ENCODE data around the gene ZNF710. TPM values are rescaled to one million over a fixed set of nuclear protein-coding genes. Genes with fewer than 3 reads are reported as not detected.
"Not testable (repeated sequence)": the region's sequence is repeated elsewhere in the genome, so short reads cannot be mapped to it uniquely, and the experiment has no call there.

Gene ZNF710
- total RNA-seq, 1 donor from 2014 or later = 3.5 TPM

- no peak for TF ChIP-seq CTCF (IDR thresholded peaks at IDR 0.05)
- Histone ChIP-seq H3K4me1 (no peaks in the 10 kb centered on the region), H3K36me3 (no peaks in the 10 kb centered on the region), H3K27ac (no peak overlapping the region), H3K27me3 (no peaks in the 10 kb centered on the region), H3K4me3 (no peak overlapping the region), H3K9me3 (no peaks in the 10 kb centered on the region)
- intact Hi-C loops (cut with DNase I) = no loop called here
- DNase-seq (ENCODE audit: low spot score in 2 of 2) = no peak
Observed at GRCh38 chr15:89976246-89976600, 24.9 kb upstream of the ZNF710 start.

GRCh38 chr15:89977836-89978235 lies 23.3 kb upstream of the ZNF710 start:
- H3K27ac ChIP-seq; H3K9me3 ChIP-seq; H3K4me1 ChIP-seq; H3K27me3 ChIP-seq; H3K4me3 ChIP-seq; intact Hi-C loops (cut with DNase I); DNase-seq (ENCODE audit: low spot score in 2 of 2); H3K36me3 ChIP-seq: not testable (repeated sequence)

- Histone ChIP-seq H3K27ac (no peak overlapping the region), H3K27me3 (no peaks in the 10 kb centered on the region), H3K4me3 (no peak overlapping the region), H3K9me3 (no peaks in the 10 kb centered on the region), H3K4me1 (no peaks in the 10 kb centered on the region), H3K36me3 (no peaks in the 10 kb centered on the region)
- no peak for DNase-seq (ENCODE audit: low spot score in 2 of 2)
- no peak for TF ChIP-seq CTCF (IDR thresholded peaks at IDR 0.05)
- intact Hi-C loops (cut with DNase I) = no loop called here
Observed at GRCh38 chr15:89978914-89979313, 22.2 kb upstream of the ZNF710 start.

- Histone ChIP-seq H3K27me3 (no peaks in the 10 kb centered on the region), H3K9me3 (peaks cover 0 to 10% of the 10 kb centered on the region in 2 donors), H3K27ac (no peak overlapping the region), H3K4me1 (no peaks in the 10 kb centered on the region), H3K4me3 (no peak overlapping the region), H3K36me3 (no peaks in the 10 kb centered on the region)
- DNase-seq (ENCODE audit: low spot score in 2 of 2) = no peak
- no peak for TF ChIP-seq CTCF (IDR thresholded peaks at IDR 0.05)
- intact Hi-C loops (cut with DNase I) = no loop called here
Observed at GRCh38 chr15:89980896-89981295, 20.2 kb upstream of the ZNF710 start.

- no peaks in the 10 kb centered on the region for H3K4me1 ChIP-seq
- H3K9me3 ChIP-seq = peaks cover 0 to 10% of the 10 kb centered on the region in 2 donors
- DNase-seq (ENCODE audit: low spot score in 2 of 2) = no peak
- no peak overlapping the region for H3K4me3 ChIP-seq
- H3K36me3 ChIP-seq = no peaks in the 10 kb centered on the region
- intact Hi-C loops (cut with DNase I) = no loop called here
- TF ChIP-seq CTCF (IDR thresholded peaks at IDR 0.05) = no peak
- H3K27ac ChIP-seq = no peak overlapping the region
- H3K27me3 ChIP-seq = no peaks in the 10 kb centered on the region
Observed at GRCh38 chr15:89982315-89983055, 18.6 kb upstream of the ZNF710 start.

- intact Hi-C loops (cut with DNase I) = no loop called here
- Histone ChIP-seq H3K9me3 (peaks cover 0 to 10% of the 10 kb centered on the region in 2 donors), H3K4me3 (no peak overlapping the region), H3K27me3 (no peaks in the 10 kb centered on the region), H3K4me1 (no peaks in the 10 kb centered on the region), H3K36me3 (no peaks in the 10 kb centered on the region), H3K27ac (no peak overlapping the region)
- no peak for TF ChIP-seq CTCF (IDR thresholded peaks at IDR 0.05)
- DNase-seq (ENCODE audit: low spot score in 2 of 2) = no peak
Observed at GRCh38 chr15:89984001-89984400, 17.1 kb upstream of the ZNF710 start.

Data from ascending aorta (tissue), 2 donors.